NCI-H82 (cell line): ENCODE results near the gene FNDC5.
A peak's percentile ranks its signal among the peaks of the same experiment; 100 is the strongest.
"Not testable (repeated sequence)": the region's sequence is repeated elsewhere in the genome, so short reads cannot be mapped to it uniquely, and the experiment has no call there.

ENCODE experiments used
- DNase-seq: peaks from one replicate; lab custom pipeline; 2025; lab: John Stamatoyannopoulos, UW

The FNDC5 gene

DNA sequence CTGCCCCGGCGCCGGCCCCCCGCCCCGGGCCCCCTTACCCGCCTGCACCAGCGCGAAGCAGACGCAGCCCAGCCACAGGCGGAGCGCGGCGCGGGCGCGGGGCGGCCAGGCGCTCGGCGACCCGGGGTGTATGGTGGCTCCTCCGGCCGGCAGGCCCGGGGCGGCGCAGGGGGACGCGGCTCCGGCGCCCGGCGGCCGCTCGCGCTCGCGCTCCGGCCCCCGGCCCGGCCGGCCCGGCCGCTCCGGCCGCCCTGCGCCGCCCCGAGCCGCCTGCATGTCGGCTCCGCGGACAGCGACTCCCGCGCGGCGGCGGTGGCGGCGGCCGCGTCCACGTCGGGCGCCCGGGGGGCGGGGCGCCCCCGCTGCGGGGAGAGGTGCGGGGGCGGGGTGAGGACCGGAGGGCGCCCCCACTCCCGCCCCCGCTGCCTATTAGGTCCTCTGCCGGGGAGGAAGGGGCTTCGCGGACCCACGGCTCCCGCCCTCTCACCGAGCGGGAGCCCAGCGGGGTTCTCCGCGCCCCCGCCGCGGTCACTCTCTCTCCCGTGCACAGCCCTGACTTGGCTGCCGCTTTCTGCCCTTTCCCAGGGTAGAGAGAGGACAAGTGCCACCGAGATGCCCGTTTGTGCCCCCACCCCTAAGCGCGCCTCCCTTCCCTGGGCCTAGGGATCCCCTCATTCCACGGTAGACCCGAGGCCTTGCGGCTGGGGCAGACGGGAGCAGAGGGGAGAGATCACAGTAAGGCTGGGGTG, at the start of gene FNDC5:
FNDC5 (minus strand) TSS at position 298 of the 749 bp plus-strand sequence.
- peak; percentile 59 for DNase-seq

DNA sequence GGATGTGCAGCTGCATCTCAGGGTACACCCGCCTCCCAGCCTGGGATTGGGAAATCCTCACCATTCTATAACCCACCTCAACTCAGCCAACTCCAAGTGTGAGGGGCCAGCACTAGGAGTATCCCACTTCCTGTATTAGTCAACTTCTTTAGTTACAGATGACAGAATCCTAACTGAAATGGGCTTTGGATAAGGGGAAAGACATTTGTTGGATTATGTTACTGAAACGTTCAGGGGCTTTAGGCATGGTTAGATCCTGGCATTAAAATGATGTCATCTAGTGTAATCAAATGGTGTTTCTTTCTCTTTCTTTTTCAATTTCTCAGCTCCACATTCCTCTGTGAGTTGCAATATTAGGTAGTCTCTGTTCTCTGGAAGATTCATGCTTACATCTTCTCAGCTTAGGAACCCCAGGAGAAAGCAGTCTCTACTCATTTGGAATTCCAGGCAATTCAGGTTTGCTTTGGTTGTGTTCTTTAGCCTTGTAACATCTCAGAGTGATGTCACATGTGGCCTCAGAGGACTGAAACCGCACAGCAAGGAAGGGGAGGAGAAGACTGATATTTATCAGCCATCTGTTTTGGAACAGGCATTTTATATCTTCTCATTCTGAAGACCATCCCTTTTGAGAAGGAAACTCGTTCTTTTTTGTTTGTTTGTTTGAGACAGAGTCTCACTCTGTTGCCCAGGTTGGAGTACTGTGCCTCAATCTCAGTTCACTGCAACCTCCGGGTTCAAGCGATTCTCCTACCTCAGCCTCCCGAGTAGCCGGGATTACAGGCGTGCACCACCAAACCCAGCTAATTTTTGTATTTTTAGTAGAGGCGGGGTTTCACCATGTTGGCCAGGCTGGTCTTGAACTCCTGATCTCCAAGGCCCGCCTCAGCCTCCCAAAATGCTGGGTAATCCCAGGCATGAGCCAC, 49.4 kb upstream of the FNDC5 start:
- no peak for DNase-seq

DNA sequence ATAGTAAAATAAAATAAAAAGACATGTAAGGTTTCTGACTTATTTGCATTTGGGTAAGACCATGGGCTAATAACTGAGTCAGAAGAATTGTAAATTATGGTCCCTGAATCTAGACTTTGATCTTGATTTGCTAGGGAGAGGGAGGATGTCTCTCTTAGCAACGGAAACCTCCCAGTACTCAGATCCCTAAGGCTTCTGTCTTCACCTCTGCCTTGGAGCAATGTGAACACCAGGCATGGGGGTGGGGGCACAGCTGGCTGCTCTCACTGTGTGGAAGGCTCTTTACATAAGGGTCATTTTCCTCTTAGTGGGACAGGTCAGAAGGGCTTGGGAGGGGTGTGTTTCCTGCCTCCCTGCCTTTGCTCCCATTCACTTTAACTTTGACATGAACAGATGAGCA, 47.5 kb upstream of the FNDC5 start:
- DNase-seq = no peak

DNA sequence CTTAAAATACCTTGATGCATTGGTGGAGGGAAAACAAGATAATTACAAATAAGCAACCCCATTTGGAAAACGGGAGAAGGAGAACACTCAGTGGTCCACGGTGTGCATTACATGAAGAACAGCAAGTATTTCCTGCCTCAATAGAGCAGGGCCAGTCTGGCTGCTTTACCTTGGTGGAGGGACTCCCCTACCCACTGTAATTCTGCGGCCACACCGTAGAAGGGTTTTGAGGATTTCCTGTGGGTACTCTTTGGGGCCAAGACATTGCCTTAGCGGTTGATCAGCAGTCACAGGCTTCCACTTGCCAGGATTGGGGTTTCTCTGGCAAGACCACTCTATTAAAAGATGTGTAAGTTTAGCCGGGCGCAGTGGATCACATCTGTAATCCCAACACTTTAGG, 46.8 kb upstream of the FNDC5 start:
- DNase-seq = no peak

DNA sequence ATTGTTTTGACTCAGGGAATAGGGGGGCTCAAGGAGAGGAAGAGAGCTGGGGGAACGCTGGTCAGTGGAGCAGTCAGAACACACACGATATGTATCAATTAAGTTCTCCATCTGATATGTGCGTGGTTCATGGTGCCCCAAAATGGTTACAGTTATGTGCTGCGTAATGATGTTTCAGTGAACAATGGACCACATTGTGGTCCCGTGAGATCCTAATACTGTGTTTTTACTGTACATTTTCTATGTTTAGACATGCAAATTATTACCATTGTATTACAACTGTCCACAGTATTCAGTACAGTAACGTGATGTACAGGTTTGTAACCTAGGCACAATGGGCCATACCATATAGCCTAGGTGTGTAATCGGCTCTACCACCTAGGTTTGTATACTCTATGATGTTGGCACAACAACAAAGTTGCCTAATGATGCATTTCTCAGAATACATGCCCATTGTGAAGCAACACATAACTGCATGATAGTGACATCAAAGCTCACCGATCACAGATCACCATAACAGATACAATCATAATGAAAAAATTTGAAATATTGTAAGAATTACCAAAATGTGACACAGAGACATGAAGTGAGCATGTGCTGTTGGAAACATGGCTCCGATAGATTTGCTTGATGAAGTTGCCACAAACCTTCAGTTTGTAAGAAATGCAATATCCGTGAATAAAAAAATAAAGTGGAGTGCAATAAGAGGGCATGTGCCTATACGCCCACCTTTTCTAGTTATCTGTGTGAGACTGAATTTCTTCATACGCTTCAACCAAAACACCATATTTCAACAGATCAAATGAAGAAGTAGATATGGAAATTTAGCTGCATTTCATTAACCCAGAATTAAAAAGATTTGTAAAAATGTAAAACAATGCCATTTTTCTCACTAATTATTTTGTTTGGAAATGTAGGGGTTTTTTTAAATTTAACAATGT, 45.3 kb upstream of the FNDC5 start:
- no peak for DNase-seq

DNA sequence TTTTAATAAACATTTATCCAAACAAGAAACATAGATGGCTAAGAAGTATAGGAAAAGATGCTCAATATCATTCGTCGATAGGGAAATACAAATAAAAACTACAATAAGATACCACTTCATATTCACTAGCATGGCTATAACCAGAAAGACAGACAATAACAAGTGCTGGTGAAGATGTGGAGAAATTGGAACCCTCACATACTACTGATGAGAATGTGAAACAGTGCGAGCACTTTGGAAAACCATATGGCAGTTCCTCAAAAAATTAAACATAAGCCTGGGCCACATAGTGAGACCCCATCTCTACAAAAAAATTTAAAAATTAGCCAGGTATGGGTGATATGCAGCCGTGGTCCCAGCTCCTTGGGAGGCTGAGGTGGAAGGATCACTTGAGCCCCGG, 39.6 kb upstream of the FNDC5 start:
- no peak for DNase-seq

DNA sequence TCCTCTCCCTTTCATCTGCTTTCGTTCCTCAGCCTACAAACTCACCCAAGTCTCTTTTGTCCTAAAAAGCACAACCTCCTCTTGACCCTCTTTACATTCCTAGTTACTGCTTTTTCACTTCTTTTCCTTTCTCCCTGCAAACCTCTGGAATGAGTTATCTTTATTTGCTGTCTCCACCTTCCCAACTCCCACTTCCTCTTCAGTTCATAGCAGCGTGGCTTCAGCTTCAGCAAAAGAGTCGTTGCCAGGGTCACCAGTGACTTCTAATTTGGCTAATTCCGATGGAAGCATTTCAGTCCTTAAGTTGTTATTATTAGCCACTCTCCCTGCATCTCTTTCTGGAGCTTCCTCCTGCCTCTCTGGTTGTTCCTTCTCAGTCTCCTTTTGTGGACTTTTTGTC, 36.7 kb upstream of the FNDC5 start:
- no peak for DNase-seq

DNA sequence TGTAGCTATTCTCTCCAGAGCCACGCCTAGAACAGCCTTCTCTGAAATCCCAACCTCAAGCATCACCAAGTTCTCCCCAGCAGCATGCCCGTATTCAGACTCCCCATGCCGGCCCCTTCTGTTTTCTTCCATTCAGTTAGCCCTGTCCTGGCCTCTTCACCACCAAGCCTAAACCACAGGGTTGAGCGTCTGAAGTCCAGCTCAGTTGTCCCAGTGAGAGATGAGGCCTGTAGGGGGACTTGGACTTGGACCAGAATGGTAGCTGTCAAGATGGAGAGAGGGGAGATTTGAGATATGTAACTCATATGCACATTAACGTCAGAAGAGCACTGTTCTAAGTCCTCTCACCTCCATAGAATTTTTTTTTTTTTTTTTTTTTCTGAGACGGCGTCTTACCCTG, 35.9 kb upstream of the FNDC5 start:
- no peak for DNase-seq

DNA sequence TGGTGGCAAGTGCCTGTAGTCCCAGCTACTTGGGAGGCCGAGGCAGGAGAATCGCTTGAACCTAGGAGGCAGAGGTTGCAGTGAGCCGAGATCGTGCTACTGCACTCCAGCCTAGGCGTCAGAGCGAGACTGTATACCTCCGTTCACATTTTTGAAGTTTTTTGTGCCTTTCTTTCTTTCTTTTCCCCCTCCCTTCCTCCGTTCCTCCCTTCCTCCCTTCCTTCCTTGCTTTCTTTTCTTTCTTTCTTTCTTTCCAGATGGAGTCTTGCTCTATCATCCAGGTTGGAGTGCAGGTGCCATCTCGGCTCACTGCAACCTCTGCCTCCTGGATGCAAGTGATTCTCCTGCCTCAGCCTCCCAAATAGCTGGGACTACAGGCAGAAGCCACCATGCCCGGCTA, 34.9 kb upstream of the FNDC5 start:
- DNase-seq = not testable (repeated sequence)

DNA sequence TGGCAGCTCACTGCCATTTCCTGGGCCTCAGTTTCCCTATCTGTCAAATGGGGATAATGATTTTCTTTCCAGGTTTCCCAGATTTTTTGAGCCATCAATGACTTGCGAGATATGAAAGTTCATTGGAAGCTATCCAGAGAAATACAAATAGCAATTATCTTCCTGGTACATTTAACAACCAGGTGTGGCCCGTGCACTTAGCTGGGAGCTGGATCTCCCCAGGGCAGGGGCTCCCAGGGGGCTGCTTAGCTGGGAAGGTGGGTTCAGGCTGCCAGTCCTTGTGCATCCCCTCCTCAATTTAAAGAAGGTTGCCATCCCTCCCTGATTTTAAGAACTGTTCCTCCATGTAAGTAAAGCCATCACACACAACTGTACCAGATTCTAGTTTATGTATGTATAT, 34.1 kb upstream of the FNDC5 start:
- DNase-seq = no peak

DNA sequence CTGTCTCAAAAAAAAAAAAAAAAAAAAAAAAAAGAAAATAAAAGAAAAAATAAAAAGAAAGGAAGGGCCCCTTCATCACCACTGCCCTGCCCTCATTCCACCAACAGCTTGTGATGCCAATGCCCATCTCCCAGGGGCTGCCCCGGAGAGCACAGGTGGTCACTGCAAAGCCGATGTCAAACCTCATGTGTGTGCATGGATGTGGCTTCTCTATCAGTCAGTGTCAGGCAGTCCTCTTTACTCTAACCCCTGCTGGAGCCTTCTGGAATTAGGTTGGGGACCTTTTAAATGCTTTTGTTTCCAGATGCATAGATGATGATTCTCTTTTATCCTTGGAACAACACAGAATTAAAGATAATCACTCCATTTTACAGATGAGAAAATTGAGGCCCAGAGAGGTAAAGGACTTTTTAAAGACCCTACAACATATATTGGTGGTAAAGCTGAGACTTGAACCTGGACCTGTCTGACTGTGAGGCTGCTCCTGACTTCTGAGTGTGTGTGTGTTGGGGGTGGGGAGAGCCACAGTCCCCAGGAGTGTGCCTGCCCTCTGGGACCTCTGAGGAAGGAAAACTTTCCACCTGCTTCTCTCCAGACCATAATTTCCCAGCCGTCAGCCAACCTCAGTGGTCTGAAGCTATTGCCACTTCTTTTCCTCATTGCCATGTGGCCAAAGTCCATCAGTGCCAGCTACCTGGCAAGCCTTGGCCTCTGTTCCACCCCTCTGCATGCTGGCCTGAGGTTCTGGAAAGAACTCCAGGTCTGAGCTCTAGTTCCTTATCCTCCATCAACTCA, 33.5 kb upstream of the FNDC5 start:
- no peak for DNase-seq

DNA sequence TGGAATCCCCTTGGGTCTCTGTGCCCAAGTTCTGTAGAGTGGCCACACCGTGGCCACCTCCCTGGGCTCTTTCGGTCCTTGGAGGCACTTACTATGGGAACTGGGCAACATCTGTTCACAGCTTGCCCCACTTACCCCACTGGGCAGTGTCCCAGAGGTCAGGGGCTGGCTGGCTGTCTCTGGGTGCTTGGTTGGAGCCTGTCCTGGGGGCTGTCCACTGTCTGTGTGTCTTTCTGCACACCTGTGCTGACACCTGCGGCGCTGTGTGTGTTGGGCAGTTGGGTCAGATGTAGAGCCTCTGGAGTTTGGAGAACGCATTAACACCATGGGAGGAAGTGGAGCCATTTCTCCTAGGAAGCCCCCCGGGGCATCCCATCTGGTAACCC, 31.8 kb upstream of the FNDC5 start:
- no peak for DNase-seq

DNA sequence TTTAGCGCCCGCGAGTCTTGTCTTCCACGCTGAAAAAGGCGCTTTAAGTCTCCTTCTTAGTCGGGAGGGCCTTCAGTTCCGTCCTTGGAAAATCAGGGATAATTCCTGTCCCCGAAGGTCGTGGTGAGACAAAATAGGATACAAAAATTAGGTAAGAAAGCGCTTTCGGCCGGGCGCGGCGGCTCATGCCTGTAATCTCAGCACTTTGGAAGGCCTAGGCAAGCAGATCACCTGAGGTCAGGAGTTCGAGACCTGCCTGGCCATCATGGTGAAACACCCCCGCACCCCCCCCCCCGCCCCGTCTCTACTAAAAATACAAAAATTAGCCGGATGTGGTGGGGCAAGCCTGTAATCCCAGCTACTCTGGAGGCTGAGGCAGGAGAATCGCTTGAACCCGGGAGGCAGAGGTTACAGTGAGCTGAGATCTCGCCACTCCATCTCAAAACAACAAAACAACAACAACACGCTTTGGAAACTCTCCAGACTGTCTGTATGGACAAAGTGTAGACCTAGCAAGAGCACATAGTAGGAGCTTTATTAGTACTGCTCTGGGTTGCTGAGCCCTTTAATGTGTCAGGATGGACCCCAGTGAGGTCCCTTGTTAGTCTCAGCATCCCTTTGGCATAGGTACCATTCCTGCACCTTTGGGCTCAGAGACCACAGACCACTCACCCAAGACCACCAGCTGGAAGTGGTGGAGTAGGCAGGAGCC, 31.3 kb upstream of the FNDC5 start:
- no peak for DNase-seq

DNA sequence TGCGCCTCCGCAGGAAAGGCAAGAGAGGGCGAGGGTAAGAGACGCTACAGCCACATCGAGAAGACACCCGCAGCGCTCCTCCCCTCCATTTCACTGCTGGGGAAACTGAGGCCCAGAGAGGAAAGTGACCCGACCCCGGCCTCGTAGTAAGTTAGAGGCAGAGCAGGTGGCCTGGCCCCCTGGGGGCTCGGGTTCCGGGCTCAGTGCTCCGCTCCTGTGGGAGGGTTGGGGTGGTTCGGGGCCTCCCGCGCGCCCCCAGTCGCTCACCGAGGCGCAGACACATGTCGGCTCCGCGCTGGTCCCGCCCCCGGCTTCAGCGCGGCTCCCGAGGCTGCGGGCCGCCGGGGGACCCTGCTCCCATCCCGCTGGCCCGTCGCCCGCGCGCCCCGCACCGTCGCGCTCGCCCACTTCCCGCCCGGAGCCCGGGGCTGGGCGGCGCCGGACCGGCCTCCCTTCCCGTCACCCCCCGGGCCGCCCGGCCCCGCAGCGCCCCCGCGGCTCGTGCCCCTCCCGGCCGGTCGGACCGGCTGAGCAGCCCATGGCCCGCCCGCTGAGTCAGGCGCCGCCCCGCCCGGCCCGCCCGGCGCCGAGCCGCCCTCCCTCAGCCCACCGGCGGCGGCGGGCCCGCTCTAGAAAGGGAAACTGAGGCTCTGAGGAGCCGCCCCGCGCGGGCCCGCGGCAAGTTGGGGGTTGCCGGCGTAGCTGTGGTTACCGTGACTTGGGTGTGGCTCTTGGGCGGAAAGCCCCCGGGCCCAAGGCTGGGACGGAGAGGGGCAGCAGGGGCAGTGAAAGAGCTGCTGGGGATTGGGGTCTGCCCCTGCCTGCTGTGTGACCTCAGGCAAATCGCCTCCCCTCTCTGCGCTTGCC, 30.5 kb upstream of the FNDC5 start, which contains the start of gene TMEM54:
TMEM54 (minus strand) TSS at position 434 of the 867 bp plus-strand sequence; CDS start at position 283, 151 bp downstream.
- peak; percentile 63 for DNase-seq

DNA sequence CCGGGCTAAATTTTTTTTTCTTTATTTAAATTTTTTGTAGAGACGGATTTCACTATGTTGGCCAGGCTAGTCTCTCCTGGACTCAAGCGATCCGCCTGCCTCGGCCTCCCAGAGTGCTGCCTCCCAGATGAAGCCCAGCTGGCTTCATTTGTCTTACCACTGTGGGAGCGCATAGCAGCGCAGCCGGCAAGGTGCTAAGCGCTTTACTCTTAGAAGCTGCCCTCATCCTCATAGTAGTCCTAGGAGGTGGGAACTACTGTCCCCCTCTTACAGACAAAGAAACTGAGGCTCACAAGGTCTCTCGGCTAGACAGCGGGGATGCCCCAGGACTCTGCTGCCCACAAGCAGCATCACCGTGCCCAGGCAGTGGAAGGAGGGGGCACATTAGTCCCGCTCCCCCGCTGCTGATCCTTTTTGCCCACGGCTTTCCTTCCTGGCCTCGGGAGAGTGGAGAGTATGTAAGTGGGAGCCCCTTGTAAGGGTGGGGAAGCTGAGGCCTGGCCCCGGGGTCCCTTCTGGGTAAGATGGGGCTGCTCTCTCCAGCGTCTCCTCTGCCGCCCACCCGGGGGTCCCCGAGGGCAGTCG, 29.8 kb upstream of the FNDC5 start:
- DNase-seq = peak; percentile 76

DNA sequence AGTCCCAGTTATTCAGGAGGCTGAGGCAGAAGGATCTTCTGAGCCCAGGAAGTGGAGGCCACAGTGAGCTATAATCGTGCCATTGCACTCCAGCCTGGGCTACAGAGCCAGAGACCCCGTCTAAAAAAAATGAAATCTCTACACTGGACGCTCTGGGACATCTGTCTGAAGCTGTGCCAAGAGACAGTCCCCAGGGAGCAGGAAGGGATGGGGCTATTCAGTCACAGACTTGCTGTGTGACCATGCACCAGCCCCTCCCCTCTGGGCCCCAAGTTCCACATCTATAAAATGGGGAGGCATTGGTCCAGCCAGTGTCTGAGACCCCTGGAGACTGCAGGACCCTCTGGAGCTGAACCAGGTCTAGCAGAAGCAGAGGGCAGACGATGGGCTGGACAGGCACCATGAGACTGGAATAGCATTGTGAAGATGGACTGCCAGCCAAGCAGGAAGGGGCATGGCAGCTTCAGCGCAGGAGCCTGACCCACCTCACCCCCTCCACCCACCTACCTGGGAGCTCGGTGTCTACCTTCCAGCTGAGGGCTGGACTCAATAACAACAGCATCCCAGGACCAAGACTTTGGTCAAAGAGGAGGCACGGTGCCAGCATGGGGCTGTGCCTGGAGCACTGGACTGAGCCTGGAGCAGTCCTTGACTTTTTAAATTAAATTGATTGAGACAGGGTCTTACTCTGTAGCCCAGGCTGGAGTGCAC, 29.0 kb upstream of the FNDC5 start:
- peak; percentile 62 for DNase-seq

DNA sequence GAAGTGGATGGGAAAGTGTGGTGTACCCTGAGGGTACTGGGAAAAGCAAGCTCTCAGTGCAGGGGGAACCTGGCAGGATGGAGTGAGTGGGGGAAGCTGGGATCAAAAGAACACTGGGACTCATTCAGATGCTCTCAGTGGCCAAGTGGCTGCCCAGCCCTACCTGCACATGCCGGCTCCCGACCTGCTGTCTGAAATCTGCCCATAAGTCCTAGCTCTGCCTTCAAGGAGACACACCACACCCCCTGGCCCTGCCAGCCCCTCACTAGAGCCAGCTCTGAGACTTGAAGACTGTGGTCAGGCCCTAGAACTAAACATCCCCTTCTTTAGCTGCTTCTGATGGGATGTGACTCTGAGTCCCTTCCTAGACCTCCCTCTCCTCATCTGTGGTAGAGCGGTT, 28.2 kb upstream of the FNDC5 start:
- DNase-seq = no peak

DNA sequence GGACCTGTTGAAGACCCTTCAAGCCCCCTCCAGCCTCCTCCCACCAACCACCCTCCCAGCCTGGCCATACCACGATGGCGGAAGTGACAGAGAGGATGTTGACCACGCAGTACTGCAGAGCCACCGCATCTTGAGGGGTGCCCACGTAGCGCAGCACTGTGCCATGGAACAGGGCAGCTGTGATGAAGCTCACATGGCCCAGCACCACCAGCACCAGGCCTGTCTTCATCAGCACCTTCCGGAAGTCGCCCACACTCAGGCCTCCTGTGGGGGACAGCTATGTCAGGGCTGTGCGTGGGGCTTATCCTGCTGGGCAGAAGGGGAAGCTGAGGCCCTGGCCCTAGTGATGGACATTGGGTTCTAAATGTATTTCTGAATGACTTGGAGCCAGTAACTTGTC, 27.3 kb upstream of the FNDC5 start:
- DNase-seq = no peak
